Vagina (tissue), 2 donors: ENCODE measurements around the gene POU6F2.

Experiments
- CTCF ChIP-seq, 3 experiments: fragments of 450-650 bp in 2 of 3; fragments of 200-600 bp in 1 of 3; sonication (generic) in 1 of 3; IDR thresholded peaks; one replicate each; pipeline ENCODE4 v1.5.1; 2017 to 2019; ENCODE audit warnings: antibody characterized with exemption in 3 of 3, mild to moderate bottlenecking in 2 of 3, moderate library complexity in 2 of 3
- POLR2A ChIP-seq, 2 donors: fragments of 450-650 bp; IDR thresholded peaks; one replicate each; pipeline ENCODE4 v1.6.1; 2017; ENCODE audit warnings: antibody characterized with exemption in 2 of 2, mild to moderate bottlenecking in 2 of 2, moderate library complexity in 2 of 2

- TF ChIP-seq CTCF (IDR thresholded peaks at IDR 0.05) (no peak), POLR2A (IDR thresholded peaks at IDR 0.05) (no peak)
Measured at GRCh38 chr7:39127058-39127457, 149.3 kb downstream of the POU6F2 start.
